Mesothelial cell of epicardium (in vitro differentiated cells): ENCODE results near the gene KPNA1. TPM values are rescaled to one million over a fixed set of nuclear protein-coding genes. Genes with fewer than 3 reads are reported as not detected.

ENCODE experiments used
- DNase-seq, 2 experiments: peaks; one replicate each; pipeline ENCODE4 v3.0.0; 2021; ENCODE audit warnings: low spot score in 2 of 2; ENCODE audit not compliant: unreplicated experiment in 2 of 2
- H3K27ac Mint-ChIP-seq: 2 replicates; pipeline ENCODE4 v1.8.0; 2021; ENCODE audit warnings: mixed read lengths
- H3K27me3 Mint-ChIP-seq: 2 replicates; pipeline ENCODE4 v1.8.0; 2021; ENCODE audit warnings: low read depth, mixed read lengths
- H3K36me3 Mint-ChIP-seq: 2 replicates; pipeline ENCODE4 v1.8.0; 2021; ENCODE audit warnings: mixed read lengths
- H3K4me1 Mint-ChIP-seq: 2 replicates; pipeline ENCODE4 v1.8.0; 2021; ENCODE audit warnings: mixed read lengths
- H3K4me3 Mint-ChIP-seq: 2 replicates; pipeline ENCODE4 v1.8.0; 2021; ENCODE audit warnings: mild to moderate bottlenecking, moderate library complexity, mixed read lengths
- H3K9me3 Mint-ChIP-seq: 2 replicates; pipeline ENCODE4 v1.8.0; 2021; ENCODE audit warnings: mixed read lengths
- CTCF ChIP-seq: fragments of 200-600 bp; sonication (generic); IDR thresholded peaks from one replicate; pipeline ENCODE4 v1.5.0; 2021; ENCODE audit warnings: antibody characterized with exemption; ENCODE audit not compliant: unreplicated experiment
- total RNA-seq: library from RNA; stranded (reverse); gene quantifications from 3 replicates; pipeline ENCODE4 v1.2.1, GENCODE V29; 2021

Gene KPNA1
- total RNA-seq, 1 donor from 2014 or later: 66.3 TPM

GRCh38 chr3:122559906-122560305 lies 45.2 kb upstream of the KPNA1 start:
- H3K4me1 Mint-ChIP-seq: peaks cover 16% of the 10 kb centered on the region
- DNase-seq: no peak
- peaks cover 15% of the 10 kb centered on the region for H3K36me3 Mint-ChIP-seq
- H3K27me3 Mint-ChIP-seq: no peaks in the 10 kb centered on the region
- H3K27ac Mint-ChIP-seq: no peak overlapping the region
- TF ChIP-seq CTCF: no peak
- H3K9me3 Mint-ChIP-seq: no peaks in the 10 kb centered on the region
- no peak overlapping the region for H3K4me3 Mint-ChIP-seq

- H3K27ac Mint-ChIP-seq: no peak overlapping the region
- no peaks in the 10 kb centered on the region for H3K27me3 Mint-ChIP-seq
- no peak for TF ChIP-seq CTCF
- peaks cover 20% of the 10 kb centered on the region for H3K36me3 Mint-ChIP-seq
- no peak overlapping the region for H3K4me3 Mint-ChIP-seq
- DNase-seq: no peak
- H3K4me1 Mint-ChIP-seq: peaks cover 10% of the 10 kb centered on the region
- no peaks in the 10 kb centered on the region for H3K9me3 Mint-ChIP-seq
Measured at GRCh38 chr3:122558605-122559004, 43.9 kb upstream of the KPNA1 start.

GRCh38 chr3:122557356-122557755 lies 42.6 kb upstream of the KPNA1 start:
- no peaks in the 10 kb centered on the region for H3K9me3 Mint-ChIP-seq
- H3K27me3 Mint-ChIP-seq: no peaks in the 10 kb centered on the region
- H3K4me1 Mint-ChIP-seq: peaks cover under 1% of the 10 kb centered on the region
- no peak overlapping the region for H3K27ac Mint-ChIP-seq
- H3K36me3 Mint-ChIP-seq: peaks cover 27% of the 10 kb centered on the region
- H3K4me3 Mint-ChIP-seq: no peak overlapping the region
- TF ChIP-seq CTCF: no peak
- DNase-seq: no peak

- Mint-ChIP-seq H3K4me1 (no peaks in the 10 kb centered on the region), H3K27ac (no peak overlapping the region), H3K36me3 (peaks cover 38% of the 10 kb centered on the region), H3K9me3 (no peaks in the 10 kb centered on the region), H3K4me3 (no peak overlapping the region), H3K27me3 (no peaks in the 10 kb centered on the region)
- TF ChIP-seq CTCF: no peak
- DNase-seq: no peak
Measured at GRCh38 chr3:122555275-122556071, 40.7 kb upstream of the KPNA1 start.

GRCh38 chr3:122553171-122553570 lies 38.4 kb upstream of the KPNA1 start:
- H3K9me3 Mint-ChIP-seq: no peaks in the 10 kb centered on the region
- no peaks in the 10 kb centered on the region for H3K4me1 Mint-ChIP-seq
- no peak overlapping the region for H3K4me3 Mint-ChIP-seq
- no peak overlapping the region for H3K27ac Mint-ChIP-seq
- peaks cover 50% of the 10 kb centered on the region for H3K36me3 Mint-ChIP-seq
- no peak for TF ChIP-seq CTCF
- DNase-seq: no peak
- H3K27me3 Mint-ChIP-seq: no peaks in the 10 kb centered on the region
